Activated CD8-positive, alpha-beta memory T cell treated with anti-CD3 and anti-CD28 coated beads for 36 hours (primary cell): ENCODE measurements around the gene ADAM30. TPM values are rescaled to one million over a fixed set of nuclear protein-coding genes. Genes with fewer than 3 reads are reported as not detected.

ENCODE experiments used
- total RNA-seq, 2 experiments: library from RNA; stranded (reverse); gene quantifications; one replicate each; pipeline ENCODE4 v1.2.3, GENCODE V29; 2021

Gene ADAM30
- total RNA-seq, 2 experiments from 2014 or later: not detected

Other genes with a start within 250 kb of the ADAM30 start
- 1 to 10 TPM in 1 of 2 experiments, under 1 TPM in 1; 0.99 to 1.0 TPM for gene ZNF697, start 248.2 kb downstream of the ADAM30 start, total RNA-seq
- 100 to 1,000 TPM; 171 to 185 TPM for gene PHGDH, start 184.6 kb downstream of the ADAM30 start, total RNA-seq
- gene HMGCS2, start 127.6 kb downstream of the ADAM30 start, total RNA-seq: not detected
- 1 to 10 TPM; 3.1 to 3.6 TPM for gene REG4, start 85.1 kb downstream of the ADAM30 start, total RNA-seq
- gene NOTCH2, start 173.1 kb upstream of the ADAM30 start, total RNA-seq: 10 to 100 TPM; 45.6 to 53.5 TPM